GM19438 (cell line): ENCODE measurements around the gene ACTR8.

ENCODE experiments used
- ATAC-seq: cut with Tn5 transposase; IDR thresholded peaks from one replicate; pipeline ENCODE4 v1.9.1; 2021; ENCODE audit warnings: low read depth; ENCODE audit not compliant: unreplicated experiment

ACTR8 gene

GRCh38 chr3:53865732-53866499 lies 16.0 kb downstream of the ACTR8 start:
- peak; percentile 72 for ATAC-seq

GRCh38 chr3:53863145-53863544 lies 18.8 kb downstream of the ACTR8 start:
- ATAC-seq = no peak

- no peak for ATAC-seq
Measured at GRCh38 chr3:53862241-53862640, 19.7 kb downstream of the ACTR8 start.

GRCh38 chr3:53860196-53860595 lies 21.8 kb downstream of the ACTR8 start:
- no peak for ATAC-seq

GRCh38 chr3:53859178-53859577 lies 22.8 kb downstream of the ACTR8 start:
- ATAC-seq = no peak

GRCh38 chr3:53858096-53858741 lies 23.7 kb downstream of the ACTR8 start:
- ATAC-seq = no peak

GRCh38 chr3:53856964-53857363 lies 25.0 kb downstream of the ACTR8 start:
- no peak for ATAC-seq

- ATAC-seq = no peak
Measured at GRCh38 chr3:53850895-53851294, 31.1 kb downstream of the ACTR8 start.

- no peak for ATAC-seq
Measured at GRCh38 chr3:53849916-53850315, 32.0 kb downstream of the ACTR8 start.

GRCh38 chr3:53846851-53847155 lies 35.1 kb downstream of the ACTR8 start:
- no peak for ATAC-seq

GRCh38 chr3:53846134-53846850 lies 35.7 kb downstream of the ACTR8 start, which contains the start of the genes CHDH and IL17RB:
Gene CHDH, minus strand, starts transcription at chr3:53846419. Its CDS starts 22,411 bp downstream, at chr3:53824008.
Gene IL17RB, plus strand, starts transcription at chr3:53846568. Its CDS starts 21 bp downstream, at chr3:53846589.
- peak; percentile 52 for ATAC-seq

- no peak for ATAC-seq
Measured at GRCh38 chr3:53845881-53846133, 36.1 kb downstream of the ACTR8 start.

- ATAC-seq = peak; percentile 13
Measured at GRCh38 chr3:53845103-53845880, 36.7 kb downstream of the ACTR8 start.

- no peak for ATAC-seq
Measured at GRCh38 chr3:53844262-53845102, 37.5 kb downstream of the ACTR8 start.

GRCh38 chr3:53843195-53844177 lies 38.5 kb downstream of the ACTR8 start:
- ATAC-seq = peak; percentile 47

GRCh38 chr3:53842436-53843194 lies 39.3 kb downstream of the ACTR8 start:
- ATAC-seq = no peak

GRCh38 chr3:53841296-53841695 lies 40.7 kb downstream of the ACTR8 start:
- ATAC-seq = no peak

- no peak for ATAC-seq
Measured at GRCh38 chr3:53837331-53837730, 44.6 kb downstream of the ACTR8 start.
